Measurements from ENCODE around the gene ADAMTS18. TPM values are rescaled to one million over a fixed set of nuclear protein-coding genes. Genes with fewer than 3 reads are reported as not detected.

ADAMTS18 gene, protein sequence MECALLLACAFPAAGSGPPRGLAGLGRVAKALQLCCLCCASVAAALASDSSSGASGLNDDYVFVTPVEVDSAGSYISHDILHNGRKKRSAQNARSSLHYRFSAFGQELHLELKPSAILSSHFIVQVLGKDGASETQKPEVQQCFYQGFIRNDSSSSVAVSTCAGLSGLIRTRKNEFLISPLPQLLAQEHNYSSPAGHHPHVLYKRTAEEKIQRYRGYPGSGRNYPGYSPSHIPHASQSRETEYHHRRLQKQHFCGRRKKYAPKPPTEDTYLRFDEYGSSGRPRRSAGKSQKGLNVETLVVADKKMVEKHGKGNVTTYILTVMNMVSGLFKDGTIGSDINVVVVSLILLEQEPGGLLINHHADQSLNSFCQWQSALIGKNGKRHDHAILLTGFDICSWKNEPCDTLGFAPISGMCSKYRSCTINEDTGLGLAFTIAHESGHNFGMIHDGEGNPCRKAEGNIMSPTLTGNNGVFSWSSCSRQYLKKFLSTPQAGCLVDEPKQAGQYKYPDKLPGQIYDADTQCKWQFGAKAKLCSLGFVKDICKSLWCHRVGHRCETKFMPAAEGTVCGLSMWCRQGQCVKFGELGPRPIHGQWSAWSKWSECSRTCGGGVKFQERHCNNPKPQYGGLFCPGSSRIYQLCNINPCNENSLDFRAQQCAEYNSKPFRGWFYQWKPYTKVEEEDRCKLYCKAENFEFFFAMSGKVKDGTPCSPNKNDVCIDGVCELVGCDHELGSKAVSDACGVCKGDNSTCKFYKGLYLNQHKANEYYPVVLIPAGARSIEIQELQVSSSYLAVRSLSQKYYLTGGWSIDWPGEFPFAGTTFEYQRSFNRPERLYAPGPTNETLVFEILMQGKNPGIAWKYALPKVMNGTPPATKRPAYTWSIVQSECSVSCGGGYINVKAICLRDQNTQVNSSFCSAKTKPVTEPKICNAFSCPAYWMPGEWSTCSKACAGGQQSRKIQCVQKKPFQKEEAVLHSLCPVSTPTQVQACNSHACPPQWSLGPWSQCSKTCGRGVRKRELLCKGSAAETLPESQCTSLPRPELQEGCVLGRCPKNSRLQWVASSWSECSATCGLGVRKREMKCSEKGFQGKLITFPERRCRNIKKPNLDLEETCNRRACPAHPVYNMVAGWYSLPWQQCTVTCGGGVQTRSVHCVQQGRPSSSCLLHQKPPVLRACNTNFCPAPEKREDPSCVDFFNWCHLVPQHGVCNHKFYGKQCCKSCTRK (N-terminal part only)
- not detected for total RNA-seq

GRCh38 chr16:77434530-77435271 is at the start of gene ADAMTS18:
Gene ADAMTS18, minus strand, starts transcription at chr16:77435034. Its CDS starts 339 bp downstream, at chr16:77434695.
- no peaks in the 10 kb centered on the region for H3K4me1 ChIP-seq
- no peaks in the 10 kb centered on the region for H3K9me3 ChIP-seq
- intact Hi-C loops (cut with DNase I): no loop called here
- TF ChIP-seq, protein P1, sequence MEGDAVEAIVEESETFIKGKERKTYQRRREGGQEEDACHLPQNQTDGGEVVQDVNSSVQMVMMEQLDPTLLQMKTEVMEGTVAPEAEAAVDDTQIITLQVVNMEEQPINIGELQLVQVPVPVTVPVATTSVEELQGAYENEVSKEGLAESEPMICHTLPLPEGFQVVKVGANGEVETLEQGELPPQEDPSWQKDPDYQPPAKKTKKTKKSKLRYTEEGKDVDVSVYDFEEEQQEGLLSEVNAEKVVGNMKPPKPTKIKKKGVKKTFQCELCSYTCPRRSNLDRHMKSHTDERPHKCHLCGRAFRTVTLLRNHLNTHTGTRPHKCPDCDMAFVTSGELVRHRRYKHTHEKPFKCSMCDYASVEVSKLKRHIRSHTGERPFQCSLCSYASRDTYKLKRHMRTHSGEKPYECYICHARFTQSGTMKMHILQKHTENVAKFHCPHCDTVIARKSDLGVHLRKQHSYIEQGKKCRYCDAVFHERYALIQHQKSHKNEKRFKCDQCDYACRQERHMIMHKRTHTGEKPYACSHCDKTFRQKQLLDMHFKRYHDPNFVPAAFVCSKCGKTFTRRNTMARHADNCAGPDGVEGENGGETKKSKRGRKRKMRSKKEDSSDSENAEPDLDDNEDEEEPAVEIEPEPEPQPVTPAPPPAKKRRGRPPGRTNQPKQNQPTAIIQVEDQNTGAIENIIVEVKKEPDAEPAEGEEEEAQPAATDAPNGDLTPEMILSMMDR (IDR thresholded peaks at IDR 0.05): no peak
- H3K4me3 ChIP-seq: no peak within 1 kb of the TSS
- DNase-seq (ENCODE audit: low spot score in 2 of 2): no peak
- H3K36me3 ChIP-seq: no peaks in the 10 kb centered on the region
- H3K27me3 ChIP-seq: no peaks in the 10 kb centered on the region
- no peak within 1 kb of the TSS for H3K27ac ChIP-seq

DNA sequence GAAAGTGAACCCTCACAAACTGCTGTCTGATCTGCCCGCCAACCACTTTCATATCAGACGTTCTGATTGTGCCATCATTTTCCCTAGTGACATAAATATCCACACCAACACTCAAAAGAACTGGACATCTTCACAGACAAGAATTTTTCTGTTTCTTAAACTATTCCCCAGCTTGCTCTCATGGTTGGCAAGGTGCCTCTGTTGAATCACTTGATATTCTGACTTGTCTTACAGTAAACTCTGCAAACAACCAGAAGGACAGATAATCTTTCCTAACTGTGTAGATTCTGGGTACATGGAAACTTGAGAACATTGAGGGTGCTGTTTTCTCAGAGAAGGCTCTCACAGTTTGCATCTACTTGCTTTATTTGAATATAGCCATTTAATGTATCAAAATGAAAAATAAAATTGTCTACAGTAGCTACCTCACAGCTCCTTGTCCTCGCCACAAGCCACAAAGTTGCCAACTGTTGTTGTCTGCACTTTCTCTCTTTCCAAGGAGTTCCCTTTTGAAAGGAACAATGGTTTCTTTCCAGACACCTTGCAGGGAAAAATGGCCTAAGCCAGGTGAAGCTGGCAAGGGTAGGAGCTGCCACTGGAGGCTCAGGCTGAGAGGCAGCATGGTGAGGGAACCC is 46.0 kb upstream of the ADAMTS18 start:
- H3K36me3 ChIP-seq: no peaks in the 10 kb centered on the region
- H3K4me3 ChIP-seq: no peak overlapping the region
- no peaks in the 10 kb centered on the region for H3K9me3 ChIP-seq
- H3K4me1 ChIP-seq: no peaks in the 10 kb centered on the region
- no peaks in the 10 kb centered on the region for H3K27me3 ChIP-seq
- no peak for DNase-seq (ENCODE audit: low spot score in 2 of 2)
- intact Hi-C loops (cut with DNase I): no loop called here
- TF ChIP-seq, protein P1 (IDR thresholded peaks at IDR 0.05): no peak
- H3K27ac ChIP-seq: no peak overlapping the region

DNA sequence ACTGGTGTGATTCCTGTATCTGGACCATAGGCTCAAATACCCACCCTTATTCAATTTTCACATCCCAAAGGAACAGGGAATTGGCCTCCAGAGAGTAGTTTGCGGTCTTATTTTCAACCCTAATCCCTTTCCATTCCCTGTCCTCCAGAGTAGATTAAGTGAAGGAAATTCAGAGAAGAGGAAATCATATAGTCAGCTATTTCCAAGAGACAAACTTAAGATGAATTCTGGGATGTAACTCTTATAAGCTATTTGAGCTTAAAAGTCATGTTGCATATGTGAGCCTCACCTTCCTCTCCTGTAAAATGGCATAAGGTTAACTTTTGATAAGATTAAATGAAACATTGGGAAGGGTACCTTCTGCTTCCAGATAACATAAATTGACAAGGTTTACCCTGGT is 37.4 kb upstream of the ADAMTS18 start:
- H3K9me3 ChIP-seq: no peaks in the 10 kb centered on the region
- no peak for DNase-seq (ENCODE audit: low spot score in 2 of 2)
- H3K4me3 ChIP-seq: no peak overlapping the region
- H3K27me3 ChIP-seq: no peaks in the 10 kb centered on the region
- no peaks in the 10 kb centered on the region for H3K4me1 ChIP-seq
- TF ChIP-seq, protein P1 (IDR thresholded peaks at IDR 0.05): no peak
- intact Hi-C loops (cut with DNase I): no loop called here
- H3K36me3 ChIP-seq: no peaks in the 10 kb centered on the region
- H3K27ac ChIP-seq: no peak overlapping the region

GRCh38 chr16:77470851-77471250 is 36.0 kb upstream of the ADAMTS18 start:
- no peaks in the 10 kb centered on the region for H3K9me3 ChIP-seq
- no peak overlapping the region for H3K27ac ChIP-seq
- intact Hi-C loops (cut with DNase I): no loop called here
- no peaks in the 10 kb centered on the region for H3K27me3 ChIP-seq
- no peaks in the 10 kb centered on the region for H3K4me1 ChIP-seq
- H3K4me3 ChIP-seq: no peak overlapping the region
- TF ChIP-seq, protein P1 (IDR thresholded peaks at IDR 0.05): no peak
- no peaks in the 10 kb centered on the region for H3K36me3 ChIP-seq
- no peak for DNase-seq (ENCODE audit: low spot score in 2 of 2)

Data from ascending aorta (tissue), 2 donors.